Astrocyte (in vitro differentiated cells and primary cell): ENCODE measurements around the gene SCAF8. TPM values are rescaled to one million over a fixed set of nuclear protein-coding genes. Genes with fewer than 3 reads are reported as not detected.

Experiments
- DNase-seq: peaks from one replicate; pipeline ENCODE4 v3.0.0-alpha.2; 2010; ENCODE audit warnings: low read depth
- FAIRE-seq: peaks from 2 replicates; lab custom pipeline; 2011; peaks lifted over from hg19 to GRCh38; lab: Jason Lieb, UNC
- H2AFZ ChIP-seq: 2 replicates; pipeline ENCODE4 v1.6.0; 2012; ENCODE audit warnings: low read depth, low read length, inconsistent platforms
- H3K27ac ChIP-seq: 2 replicates; pipeline ENCODE4 v1.5.1; 2011; ENCODE audit warnings: low read depth, low read length, inconsistent platforms
- H3K27me3 ChIP-seq: 2 replicates; pipeline ENCODE4 v1.6.0; 2011; ENCODE audit warnings: low read length, inconsistent platforms; ENCODE audit not compliant: insufficient read depth
- H3K36me3 ChIP-seq: 2 replicates; pipeline ENCODE4 v1.5.1; 2011; ENCODE audit warnings: low read length, inconsistent platforms; ENCODE audit not compliant: insufficient read depth
- H3K4me1 ChIP-seq: 2 replicates; pipeline ENCODE4 v1.5.1; 2011; ENCODE audit warnings: low read length, inconsistent platforms; ENCODE audit not compliant: insufficient read depth
- H3K4me2 ChIP-seq: 2 replicates; pipeline ENCODE4 v1.6.0; 2012; ENCODE audit warnings: low read length, inconsistent platforms
- H3K4me3 ChIP-seq: 2 replicates; pipeline ENCODE4 v1.5.1; 2011; ENCODE audit warnings: low read depth, mild to moderate bottlenecking, low read length, inconsistent platforms; ENCODE audit not compliant: insufficient read depth
- H3K79me2 ChIP-seq: 2 replicates; pipeline ENCODE4 v1.6.0; 2012; ENCODE audit warnings: mild to moderate bottlenecking, low read length, inconsistent platforms; ENCODE audit not compliant: insufficient read depth
- H3K9ac ChIP-seq: 2 replicates; pipeline ENCODE4 v1.6.0; 2012; ENCODE audit warnings: mild to moderate bottlenecking, low read length, inconsistent platforms
- H3K9me3 ChIP-seq: 2 replicates; pipeline ENCODE4 v1.5.1; 2012; ENCODE audit warnings: low read depth, mild to moderate bottlenecking, low read length, inconsistent platforms; ENCODE audit not compliant: insufficient read depth
- H4K20me1 ChIP-seq: 2 replicates; pipeline ENCODE4 v1.6.0; 2012; ENCODE audit warnings: low read length, inconsistent platforms; ENCODE audit not compliant: insufficient read depth
- H3K27ac Mint-ChIP-seq: one replicate; pipeline ENCODE4 v1.8.0; 2021; ENCODE audit warnings: mild to moderate bottlenecking, mixed read lengths; ENCODE audit not compliant: unreplicated experiment
- H3K27me3 Mint-ChIP-seq: one replicate; pipeline ENCODE4 v1.8.0; 2021; ENCODE audit warnings: low read depth, mixed read lengths; ENCODE audit not compliant: unreplicated experiment
- H3K36me3 Mint-ChIP-seq: one replicate; pipeline ENCODE4 v1.8.0; 2021; ENCODE audit warnings: low read depth, mixed read lengths; ENCODE audit not compliant: unreplicated experiment
- H3K4me1 Mint-ChIP-seq: one replicate; pipeline ENCODE4 v1.8.0; 2021; ENCODE audit warnings: low read depth, mixed read lengths; ENCODE audit not compliant: unreplicated experiment
- H3K4me3 Mint-ChIP-seq: one replicate; pipeline ENCODE4 v1.8.0; 2021; ENCODE audit warnings: mild to moderate bottlenecking, moderate library complexity, mixed read lengths; ENCODE audit not compliant: unreplicated experiment
- H3K9me3 Mint-ChIP-seq: one replicate; pipeline ENCODE4 v1.8.0; 2021; ENCODE audit warnings: mild to moderate bottlenecking, mixed read lengths; ENCODE audit not compliant: unreplicated experiment
- EZH2 ChIP-seq: IDR thresholded peaks from 2 replicates; pipeline ENCODE4 v1.6.1; 2012; ENCODE audit warnings: mild to moderate bottlenecking, low read length, inconsistent platforms; ENCODE audit not compliant: insufficient read depth
- total RNA-seq: library from RNA; stranded (reverse); gene quantifications from 2 replicates; pipeline ENCODE4 v1.2.1, GENCODE V29; 2021
- TF ChIP-seq, protein P1 (sequence below): IDR thresholded peaks from 2 replicates; pipeline ENCODE4 v1.5.1; 2011; ENCODE audit warnings: low read depth, mild to moderate bottlenecking, inconsistent platforms, low read length, moderate library complexity; ENCODE audit not compliant: insufficient read depth

SCAF8 gene
- total RNA-seq, 1 donor from 2014 or later = 36.0 TPM

DNA sequence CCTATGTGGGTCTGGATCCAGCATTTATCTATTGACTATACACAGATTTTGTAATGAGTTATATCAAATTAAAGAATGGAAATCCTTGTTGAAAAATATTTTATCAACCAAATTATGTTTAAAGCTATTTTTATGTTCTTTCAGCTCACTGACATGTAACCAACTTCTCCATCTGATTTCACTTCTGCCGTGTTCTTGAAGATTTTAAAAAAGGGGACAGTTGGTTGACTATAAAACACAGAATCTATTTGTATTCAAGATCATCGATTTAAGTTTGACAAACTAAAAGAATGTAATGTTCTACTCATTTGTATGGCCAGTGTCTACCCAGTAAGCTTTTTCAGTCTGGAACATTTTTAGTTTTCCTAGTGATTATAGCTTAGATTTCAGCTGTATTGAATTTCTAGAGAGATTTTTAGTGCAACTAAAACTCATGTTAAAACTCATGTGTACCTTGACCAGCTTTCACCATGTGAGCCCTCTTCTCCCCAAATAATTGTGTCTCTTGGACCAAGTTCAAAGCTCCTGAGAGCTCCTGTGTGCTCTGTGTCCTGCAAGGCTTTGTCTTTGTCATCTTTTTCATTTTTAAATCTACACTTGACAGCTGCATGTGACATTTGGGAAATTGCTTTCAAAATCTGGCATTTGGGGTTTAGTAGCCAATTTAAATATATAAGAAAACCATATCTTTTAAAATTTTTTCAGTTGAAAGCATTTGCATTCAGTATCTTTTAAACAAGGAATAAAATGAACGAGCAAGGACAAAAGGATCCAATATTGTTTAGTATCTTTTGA is 143.5 kb downstream of the SCAF8 start:
- DNase-seq (no peak), FAIRE-seq (no peak)
- Histone ChIP-seq H3K4me3 (no peak overlapping the region), H3K9ac (no peak overlapping the region), H3K27ac (no peak overlapping the region), H3K9me3 (no peaks in the 10 kb centered on the region), H3K36me3 (no peaks in the 10 kb centered on the region), H3K27me3 (no peaks in the 10 kb centered on the region), H2AFZ (no peak overlapping the region), H3K4me2 (no peak overlapping the region), H3K79me2 (no peaks in the 10 kb centered on the region), H3K4me1 (peaks cover 3% of the 10 kb centered on the region), H4K20me1 (peaks cover 34% of the 10 kb centered on the region)
- Mint-ChIP-seq H3K27ac (no peak overlapping the region), H3K36me3 (no peaks in the 10 kb centered on the region), H3K9me3 (no peaks in the 10 kb centered on the region), H3K27me3 (no peaks in the 10 kb centered on the region), H3K4me3 (no peak overlapping the region), H3K4me1 (peaks cover 24% of the 10 kb centered on the region)
- TF ChIP-seq, protein P1, sequence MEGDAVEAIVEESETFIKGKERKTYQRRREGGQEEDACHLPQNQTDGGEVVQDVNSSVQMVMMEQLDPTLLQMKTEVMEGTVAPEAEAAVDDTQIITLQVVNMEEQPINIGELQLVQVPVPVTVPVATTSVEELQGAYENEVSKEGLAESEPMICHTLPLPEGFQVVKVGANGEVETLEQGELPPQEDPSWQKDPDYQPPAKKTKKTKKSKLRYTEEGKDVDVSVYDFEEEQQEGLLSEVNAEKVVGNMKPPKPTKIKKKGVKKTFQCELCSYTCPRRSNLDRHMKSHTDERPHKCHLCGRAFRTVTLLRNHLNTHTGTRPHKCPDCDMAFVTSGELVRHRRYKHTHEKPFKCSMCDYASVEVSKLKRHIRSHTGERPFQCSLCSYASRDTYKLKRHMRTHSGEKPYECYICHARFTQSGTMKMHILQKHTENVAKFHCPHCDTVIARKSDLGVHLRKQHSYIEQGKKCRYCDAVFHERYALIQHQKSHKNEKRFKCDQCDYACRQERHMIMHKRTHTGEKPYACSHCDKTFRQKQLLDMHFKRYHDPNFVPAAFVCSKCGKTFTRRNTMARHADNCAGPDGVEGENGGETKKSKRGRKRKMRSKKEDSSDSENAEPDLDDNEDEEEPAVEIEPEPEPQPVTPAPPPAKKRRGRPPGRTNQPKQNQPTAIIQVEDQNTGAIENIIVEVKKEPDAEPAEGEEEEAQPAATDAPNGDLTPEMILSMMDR = no peak
- no peak for TF ChIP-seq EZH2

DNA sequence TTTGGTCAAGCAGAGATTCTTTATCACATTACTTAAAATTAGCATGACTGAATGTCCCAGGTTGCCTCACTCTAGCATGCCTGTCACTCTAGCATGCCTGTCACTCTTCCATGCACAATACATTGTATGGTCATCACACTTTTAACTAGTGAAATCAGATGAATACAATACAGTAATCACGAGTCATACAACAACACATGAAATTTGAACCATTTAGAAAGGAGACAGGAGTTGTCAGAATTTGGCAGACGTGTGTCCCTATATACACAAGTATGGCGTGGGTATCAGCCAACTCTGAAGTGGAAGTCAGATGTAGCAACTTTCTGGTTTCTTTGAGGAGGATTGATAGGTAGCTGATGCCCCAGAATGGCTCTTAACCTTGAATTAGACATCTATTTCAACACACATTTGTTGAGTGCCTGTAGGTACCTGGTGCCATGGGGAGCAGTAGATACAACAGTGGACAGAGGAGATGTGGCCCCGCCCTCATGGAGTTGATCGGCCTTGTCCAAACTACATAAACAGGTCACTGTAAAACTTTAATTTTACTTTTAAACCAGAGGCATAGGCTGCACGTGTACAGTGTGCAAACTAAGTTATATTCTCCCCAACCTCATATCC is 145.8 kb downstream of the SCAF8 start:
- Histone ChIP-seq H3K9me3 (no peaks in the 10 kb centered on the region), H3K79me2 (no peaks in the 10 kb centered on the region), H3K27ac (no peak overlapping the region), H3K4me3 (no peak overlapping the region), H3K36me3 (no peaks in the 10 kb centered on the region), H3K27me3 (no peaks in the 10 kb centered on the region), H3K4me1 (peaks cover 3% of the 10 kb centered on the region), H2AFZ (no peak overlapping the region), H3K9ac (no peak overlapping the region), H4K20me1 (peaks cover 23% of the 10 kb centered on the region), H3K4me2 (no peak overlapping the region)
- FAIRE-seq = no peak
- no peak for DNase-seq
- H3K27me3 Mint-ChIP-seq = no peaks in the 10 kb centered on the region
- H3K4me3 Mint-ChIP-seq = no peak overlapping the region
- no peak overlapping the region for H3K27ac Mint-ChIP-seq
- TF ChIP-seq EZH2 = no peak
- TF ChIP-seq, protein P1 = no peak
- no peaks in the 10 kb centered on the region for H3K36me3 Mint-ChIP-seq
- peaks cover 2% of the 10 kb centered on the region for H3K9me3 Mint-ChIP-seq
- H3K4me1 Mint-ChIP-seq = peaks cover 26% of the 10 kb centered on the region

DNA sequence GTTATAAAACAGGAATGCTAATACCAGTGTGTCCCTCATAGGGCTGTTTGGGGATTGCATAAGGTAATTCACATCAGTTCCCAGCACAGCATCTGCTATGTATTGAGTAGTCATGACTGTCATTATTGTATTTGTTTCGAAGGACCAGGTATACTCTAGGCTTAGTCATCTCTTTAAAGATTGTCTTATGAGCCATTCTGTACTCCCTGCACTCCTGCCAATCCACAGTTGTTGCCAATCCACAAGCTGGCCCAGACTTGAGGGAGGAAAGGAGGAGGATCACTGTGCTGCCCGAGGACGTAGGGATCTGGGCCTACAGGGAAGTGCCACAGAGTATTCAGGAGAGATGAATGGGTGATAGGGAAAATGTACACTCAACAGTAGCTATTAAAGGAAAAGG is 148.9 kb downstream of the SCAF8 start:
- no peak overlapping the region for H3K4me3 Mint-ChIP-seq
- Histone ChIP-seq H3K4me1 (peaks cover 3% of the 10 kb centered on the region), H2AFZ (no peak overlapping the region), H3K27ac (no peak overlapping the region), H4K20me1 (peaks cover 11% of the 10 kb centered on the region), H3K9ac (no peak overlapping the region), H3K4me3 (no peak overlapping the region), H3K9me3 (no peaks in the 10 kb centered on the region), H3K79me2 (no peaks in the 10 kb centered on the region), H3K4me2 (no peak overlapping the region), H3K36me3 (no peaks in the 10 kb centered on the region), H3K27me3 (no peaks in the 10 kb centered on the region)
- DNase-seq (peak; percentile 41), FAIRE-seq (no peak)
- peaks cover 2% of the 10 kb centered on the region for H3K9me3 Mint-ChIP-seq
- no peak overlapping the region for H3K27ac Mint-ChIP-seq
- TF ChIP-seq EZH2 = no peak
- TF ChIP-seq, protein P1 = no peak
- H3K27me3 Mint-ChIP-seq = no peaks in the 10 kb centered on the region
- H3K36me3 Mint-ChIP-seq = peaks cover 3% of the 10 kb centered on the region
- H3K4me1 Mint-ChIP-seq = peaks cover 23% of the 10 kb centered on the region
